ENCODE results near the gene CYB5D1.

CYB5D1 gene

GRCh38 chr17:7888184-7888920, 30.5 kb downstream of the CYB5D1 start, which contains the start of gene CHD3:
CHD3 (plus strand) TSS chr17:7888789; CDS start chr17:7889001, 212 bp downstream.
- DNase-seq = no peak

GRCh38 chr17:7889166-7889955, 31.6 kb downstream of the CYB5D1 start:
- peak; percentile 94 for DNase-seq

GRCh38 chr17:7893187-7893880, 35.5 kb downstream of the CYB5D1 start:
- no peak for DNase-seq

GRCh38 chr17:7894226-7894625, 36.4 kb downstream of the CYB5D1 start:
- no peak for DNase-seq

- DNase-seq = no peak
Observed at GRCh38 chr17:7894866-7895265, 37.1 kb downstream of the CYB5D1 start.

GRCh38 chr17:7897090-7897489, 39.3 kb downstream of the CYB5D1 start:
- DNase-seq = no peak

- DNase-seq = peak; percentile 88
Observed at GRCh38 chr17:7897773-7898172, 40.0 kb downstream of the CYB5D1 start.

GRCh38 chr17:7903154-7904103, 45.6 kb downstream of the CYB5D1 start:
- DNase-seq = no peak

- no peak for DNase-seq
Observed at GRCh38 chr17:7909089-7909488, 51.3 kb downstream of the CYB5D1 start.

- no peak for DNase-seq
Observed at GRCh38 chr17:7910281-7910680, 52.5 kb downstream of the CYB5D1 start.

- DNase-seq = peak; percentile 36
Observed at GRCh38 chr17:7910711-7911110, 52.9 kb downstream of the CYB5D1 start.

- peak; percentile 79 for DNase-seq
Observed at GRCh38 chr17:7911116-7911515, 53.3 kb downstream of the CYB5D1 start.

All from suppressor macrophage treated with lipopolysaccharide for 4 hours (primary cell).